Measurements from ENCODE around the gene PLD5.
"Not testable (repeated sequence)": the region's sequence is repeated elsewhere in the genome, so short reads cannot be mapped to it uniquely, and the experiment has no call there.

The PLD5 gene

GRCh38 chr1:242276769-242277168, 247.7 kb downstream of the PLD5 start:
- not testable (repeated sequence) for DNase-seq (ENCODE audit: low read depth)

GRCh38 chr1:242267004-242267403, 257.5 kb downstream of the PLD5 start:
- not testable (repeated sequence) for DNase-seq (ENCODE audit: low read depth)

DNA sequence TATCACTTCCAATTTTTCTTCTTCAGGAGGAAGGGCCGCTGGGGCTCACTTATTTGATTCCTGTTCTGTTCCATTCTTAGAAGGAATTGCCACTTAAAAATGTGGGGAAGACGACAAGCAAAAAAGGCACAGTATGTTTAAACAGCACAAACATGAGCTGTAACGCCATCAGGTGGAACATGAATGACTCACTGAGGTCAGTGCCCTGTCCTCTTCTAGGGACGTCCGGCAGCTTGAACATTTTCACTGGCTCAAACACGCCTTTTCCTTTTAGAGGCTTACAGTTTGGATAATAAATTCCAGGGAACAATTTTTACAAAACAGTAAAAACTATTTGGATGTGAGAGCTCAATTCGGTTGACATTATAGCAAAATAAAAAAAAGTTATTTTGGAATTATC, 260.1 kb downstream of the PLD5 start:
- DNase-seq (ENCODE audit: low read depth) = not testable (repeated sequence)

DNA sequence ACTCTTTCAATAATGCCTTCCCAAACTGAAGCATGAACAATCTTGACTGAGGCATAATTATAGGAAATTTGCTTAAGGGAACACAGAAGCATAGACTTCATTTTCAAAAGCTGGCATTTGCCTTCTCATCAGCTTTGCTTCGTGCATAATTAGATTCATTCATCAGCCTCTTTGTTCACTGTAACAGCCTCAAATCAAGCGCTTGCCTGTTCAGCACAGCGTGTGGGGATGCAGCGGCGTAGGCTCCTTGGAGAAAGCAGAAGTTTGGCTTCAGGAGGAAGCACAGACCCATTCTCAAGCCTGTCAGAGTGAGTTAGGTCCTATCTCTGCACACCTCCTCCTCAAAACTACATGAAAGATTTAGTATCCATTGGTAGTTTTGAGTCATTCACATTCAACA, 279.2 kb downstream of the PLD5 start:
- DNase-seq (ENCODE audit: low read depth) = no peak

DNA sequence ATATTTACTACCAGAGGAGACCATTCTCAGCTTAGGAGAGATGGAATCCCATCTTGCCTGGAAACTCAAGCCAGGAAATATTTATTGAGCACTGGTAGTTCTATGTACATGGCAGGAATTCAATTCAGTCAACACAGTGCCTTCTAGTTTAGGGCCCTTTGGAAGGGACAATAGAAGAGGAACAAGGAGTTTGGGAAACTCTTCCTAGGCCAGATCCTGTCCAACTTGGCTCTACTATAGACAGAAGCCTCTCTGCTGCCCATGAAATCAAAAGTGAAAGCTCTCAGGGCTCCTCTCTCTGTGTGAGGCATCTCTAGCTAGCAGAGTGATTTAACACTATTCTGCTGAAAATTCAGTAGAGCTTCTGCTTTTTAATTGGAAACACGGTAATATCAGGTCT, 281.0 kb downstream of the PLD5 start:
- no peak for DNase-seq (ENCODE audit: low read depth)

DNA sequence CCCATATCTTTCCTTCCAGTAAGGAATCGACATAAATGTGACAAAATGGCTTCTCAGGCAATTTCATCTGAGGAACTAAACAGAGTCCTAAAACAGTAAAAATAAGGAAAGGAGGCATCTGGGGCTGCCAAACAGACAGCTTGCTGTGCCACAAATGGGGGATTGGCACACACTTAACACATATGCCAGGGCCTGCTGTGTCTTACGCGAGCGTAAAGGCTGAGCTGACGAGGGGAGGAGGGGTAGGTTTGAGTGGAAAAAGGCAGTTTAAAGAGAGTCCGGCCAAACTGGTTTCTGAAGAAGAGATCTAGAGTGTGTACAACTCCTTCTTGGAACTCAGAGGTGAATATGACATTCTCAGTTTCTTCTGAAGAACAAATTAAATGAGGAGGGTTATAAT, 281.5 kb downstream of the PLD5 start:
- no peak for DNase-seq (ENCODE audit: low read depth)

DNA sequence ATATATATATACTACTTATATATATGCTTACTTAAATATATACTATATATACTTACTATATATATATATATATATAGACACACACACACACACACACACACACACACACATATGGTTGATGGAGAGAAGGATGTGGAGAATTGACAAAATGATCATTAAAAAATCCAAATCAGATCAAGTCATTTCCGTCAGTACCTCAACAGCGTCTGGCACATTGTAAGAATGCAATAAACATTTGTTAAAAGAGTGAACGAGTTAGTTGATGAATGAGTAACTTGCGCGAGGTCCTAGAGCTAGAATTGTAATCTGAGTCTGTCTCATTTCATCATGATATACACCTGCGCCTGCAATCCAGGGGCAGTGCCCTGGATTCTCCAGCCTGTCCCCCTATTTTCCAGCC, 282.6 kb downstream of the PLD5 start:
- DNase-seq (ENCODE audit: low read depth) = no peak

- DNase-seq (ENCODE audit: low read depth) = no peak
Measured at GRCh38 chr1:242240691-242241090, 283.8 kb downstream of the PLD5 start.

- DNase-seq (ENCODE audit: low read depth) = no peak
Measured at GRCh38 chr1:242240077-242240476, 284.4 kb downstream of the PLD5 start.

GRCh38 chr1:242239398-242239797, 285.1 kb downstream of the PLD5 start:
- no peak for DNase-seq (ENCODE audit: low read depth)

- DNase-seq (ENCODE audit: low read depth) = no peak
Measured at GRCh38 chr1:242237051-242237450, 287.4 kb downstream of the PLD5 start.

- DNase-seq (ENCODE audit: low read depth) = no peak
Measured at GRCh38 chr1:242228991-242229390, 295.5 kb downstream of the PLD5 start.

DNA sequence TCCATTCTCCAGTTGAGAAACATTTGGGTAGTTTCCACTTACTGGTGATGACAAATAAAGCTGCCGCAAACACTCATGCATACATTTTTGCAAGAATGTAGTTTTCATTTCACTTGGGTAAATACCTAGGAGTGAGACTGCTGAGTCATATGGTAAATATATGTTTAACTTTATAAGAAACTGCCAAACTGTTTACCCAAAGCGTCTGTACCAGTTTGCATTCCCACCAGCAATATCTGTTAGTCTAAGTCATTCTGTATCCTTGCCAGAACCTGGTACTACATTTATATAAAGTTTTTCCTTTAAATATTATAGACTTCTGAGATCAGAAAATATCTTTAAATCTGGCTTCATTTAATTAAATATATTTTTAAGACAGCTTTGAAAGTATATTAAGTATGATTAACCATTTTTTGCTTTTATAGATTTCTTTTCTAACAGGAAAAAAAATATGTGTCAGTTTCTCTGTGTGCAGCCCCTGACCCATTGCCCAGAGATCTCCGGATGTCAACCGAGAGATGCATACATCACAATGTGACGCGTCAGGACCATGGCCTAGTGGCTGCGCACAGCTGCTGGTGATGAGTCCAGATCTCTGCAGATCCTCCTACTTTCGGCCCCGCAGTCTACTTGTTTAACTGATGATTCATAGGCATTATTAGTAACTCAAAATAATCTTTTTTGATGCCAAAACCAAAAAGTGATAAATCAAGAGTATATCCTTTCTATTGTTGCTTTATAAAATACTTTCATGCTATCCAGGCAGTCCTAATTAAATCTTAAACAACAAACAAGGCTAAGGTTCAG, 298.5 kb downstream of the PLD5 start:
- no peak for DNase-seq (ENCODE audit: low read depth)

DNA sequence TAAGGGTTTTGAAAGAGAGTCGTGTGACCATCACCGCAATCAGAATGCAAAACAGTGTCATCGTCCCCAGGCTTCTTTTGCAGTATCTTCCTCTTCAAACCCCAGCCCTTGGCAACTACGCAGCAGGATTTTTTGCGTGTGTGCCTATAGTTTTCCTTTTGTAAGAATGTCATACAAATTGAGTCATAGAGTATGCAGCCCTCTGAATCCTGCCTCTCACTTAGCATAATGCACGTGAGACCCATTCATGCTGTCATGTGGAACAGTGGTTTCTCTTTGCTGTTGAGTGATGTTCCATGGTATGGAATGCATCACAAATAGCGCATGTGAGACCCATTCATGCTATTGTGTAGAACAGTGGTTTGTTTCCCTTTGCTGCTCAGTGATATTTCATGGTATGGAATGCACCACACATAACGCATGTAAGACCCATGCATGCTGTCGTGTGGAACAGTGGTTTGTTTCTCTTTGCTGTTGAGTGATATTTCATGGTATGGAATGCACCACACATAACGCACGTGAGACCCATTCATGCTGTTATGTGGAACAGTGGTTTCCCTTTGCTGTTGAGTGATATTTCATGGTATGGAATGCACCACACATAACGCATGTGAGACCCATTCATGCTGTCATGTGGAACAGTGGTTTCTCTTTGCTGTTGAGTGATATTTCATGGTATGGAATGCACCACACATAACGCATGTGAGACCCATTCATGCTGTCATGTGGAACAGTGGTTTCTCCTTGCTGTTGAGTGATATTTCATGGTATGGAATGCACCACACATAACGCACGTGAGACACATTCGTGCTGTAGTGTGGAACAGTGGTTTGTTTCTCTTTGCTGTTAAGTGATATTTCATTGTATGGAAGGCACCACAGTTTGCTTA, 299.4 kb downstream of the PLD5 start:
- DNase-seq (ENCODE audit: low read depth) = not testable (repeated sequence)

GRCh38 chr1:242224461-242224860, 300.0 kb downstream of the PLD5 start:
- no peak for DNase-seq (ENCODE audit: low read depth)

DNA sequence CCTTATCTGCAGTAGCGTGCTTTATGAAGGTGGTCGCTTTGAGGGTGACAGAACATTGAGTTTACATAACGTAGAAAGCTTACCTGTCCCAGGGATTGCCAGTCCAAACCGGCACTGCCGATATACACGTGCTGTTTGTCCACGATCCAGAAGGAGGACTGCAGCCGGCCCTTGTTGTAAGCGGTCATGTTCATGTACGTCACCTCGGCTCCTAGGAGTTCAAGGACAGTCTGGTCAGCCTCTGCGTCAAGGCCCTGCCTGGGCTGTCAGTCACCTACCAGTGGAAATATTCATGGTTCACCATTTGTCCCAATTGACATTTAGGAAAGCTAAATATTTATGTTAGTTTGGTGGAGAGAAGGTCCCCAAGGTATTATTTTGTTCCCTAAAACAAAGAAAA, 304.6 kb downstream of the PLD5 start:
- DNase-seq (ENCODE audit: low read depth) = no peak

DNA sequence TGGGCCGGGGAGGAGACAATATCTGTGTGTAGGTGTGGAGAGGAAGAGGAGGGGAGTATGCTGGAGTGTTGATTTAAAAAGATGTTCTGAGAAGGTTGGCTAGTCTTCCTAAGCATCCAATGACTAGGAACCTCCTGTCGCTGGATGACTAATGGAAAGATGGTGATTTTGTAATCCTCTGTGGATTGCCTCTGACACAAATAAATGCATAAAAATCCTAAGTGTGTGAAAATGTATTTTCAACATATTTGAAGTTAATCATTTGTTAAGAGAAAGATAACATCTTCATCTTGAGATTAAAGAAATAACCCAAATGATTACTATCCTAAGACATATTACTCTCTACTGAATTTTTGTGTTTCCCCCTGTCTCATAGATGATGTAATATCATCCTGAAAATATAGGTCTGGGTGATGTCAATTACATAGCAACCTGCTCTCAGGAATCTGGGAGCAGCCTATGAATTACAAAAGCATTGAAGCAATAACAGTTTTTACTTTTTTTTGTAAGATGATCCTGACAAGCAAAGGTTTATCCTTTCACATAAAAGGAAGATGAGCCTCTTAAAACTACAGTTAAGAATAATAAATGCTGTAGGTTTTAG, 305.1 kb downstream of the PLD5 start:
- no peak for DNase-seq (ENCODE audit: low read depth)

- DNase-seq (ENCODE audit: low read depth) = no peak
Measured at GRCh38 chr1:242216368-242216767, 308.1 kb downstream of the PLD5 start.

GRCh38 chr1:242214455-242214854, 310.0 kb downstream of the PLD5 start:
- DNase-seq (ENCODE audit: low read depth) = not testable (repeated sequence)

GRCh38 chr1:242212961-242213360, 311.5 kb downstream of the PLD5 start:
- not testable (repeated sequence) for DNase-seq (ENCODE audit: low read depth)

DNA sequence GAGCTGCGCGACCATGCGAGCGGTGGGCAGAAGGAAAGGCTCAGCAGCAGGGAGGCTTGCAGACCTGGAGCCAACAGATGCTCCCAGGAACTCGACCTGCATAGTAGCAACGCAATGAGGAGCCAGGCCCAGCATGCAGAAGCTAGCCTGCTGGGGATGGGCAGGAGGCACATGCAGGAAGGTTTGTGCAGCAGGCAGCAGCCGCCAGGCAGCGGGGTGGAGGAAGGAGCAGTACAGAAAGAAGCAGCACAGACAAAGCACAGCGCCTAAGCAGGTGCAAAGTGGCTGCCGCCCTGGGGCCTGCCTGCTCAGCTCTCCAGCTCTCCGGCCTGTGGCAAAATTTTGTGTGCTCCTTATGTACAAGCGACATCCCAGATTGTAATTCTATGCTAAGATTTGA, 312.1 kb downstream of the PLD5 start:
- DNase-seq (ENCODE audit: low read depth) = no peak

GRCh38 chr1:242211254-242212022, 313.1 kb downstream of the PLD5 start:
- no peak for DNase-seq (ENCODE audit: low read depth)

Data from non-pigmented ciliary epithelial cell (primary cell).